Choroid plexus epithelial cell (primary cell): ENCODE results near the gene SNTG2.

ENCODE experiments used
- DNase-seq: peaks from one replicate; pipeline ENCODE4 v3.0.0-alpha.2; 2010; ENCODE audit warnings: low read depth
- H3K4me3 ChIP-seq: 2 replicates; pipeline ENCODE4 v1.5.1; 2011; ENCODE audit warnings: low read depth, mild to moderate bottlenecking, control low read depth, low read length, moderate library complexity
- TF ChIP-seq, protein P1 (sequence below): conservative IDR thresholded peaks from 2 replicates; pipeline ENCODE4 v1.5.1; 2011; ENCODE audit warnings: low read depth, mild to moderate bottlenecking, control low read depth, inconsistent platforms, low read length, moderate library complexity

The SNTG2 gene

DNA sequence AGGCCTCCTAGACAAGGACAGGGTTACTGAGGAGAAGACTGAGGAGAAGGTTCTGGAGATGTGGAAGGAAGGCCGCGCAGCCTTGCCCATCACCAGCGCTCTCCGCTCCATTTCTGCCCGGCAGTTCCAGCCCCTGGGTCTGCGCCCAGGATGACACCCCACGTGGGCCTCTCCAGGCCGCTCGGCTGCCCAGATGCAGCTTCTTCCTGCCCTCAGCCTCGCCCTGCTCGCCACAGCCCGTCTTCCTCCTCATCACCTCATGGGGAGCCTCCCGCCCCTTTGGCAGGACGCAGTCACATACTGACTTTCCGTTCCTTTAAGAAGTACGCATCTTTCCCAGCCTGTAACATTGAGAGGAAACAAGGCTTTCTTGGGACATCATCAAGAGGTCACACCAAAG is 37.1 kb downstream of the SNTG2 start:
- TF ChIP-seq, protein P1, sequence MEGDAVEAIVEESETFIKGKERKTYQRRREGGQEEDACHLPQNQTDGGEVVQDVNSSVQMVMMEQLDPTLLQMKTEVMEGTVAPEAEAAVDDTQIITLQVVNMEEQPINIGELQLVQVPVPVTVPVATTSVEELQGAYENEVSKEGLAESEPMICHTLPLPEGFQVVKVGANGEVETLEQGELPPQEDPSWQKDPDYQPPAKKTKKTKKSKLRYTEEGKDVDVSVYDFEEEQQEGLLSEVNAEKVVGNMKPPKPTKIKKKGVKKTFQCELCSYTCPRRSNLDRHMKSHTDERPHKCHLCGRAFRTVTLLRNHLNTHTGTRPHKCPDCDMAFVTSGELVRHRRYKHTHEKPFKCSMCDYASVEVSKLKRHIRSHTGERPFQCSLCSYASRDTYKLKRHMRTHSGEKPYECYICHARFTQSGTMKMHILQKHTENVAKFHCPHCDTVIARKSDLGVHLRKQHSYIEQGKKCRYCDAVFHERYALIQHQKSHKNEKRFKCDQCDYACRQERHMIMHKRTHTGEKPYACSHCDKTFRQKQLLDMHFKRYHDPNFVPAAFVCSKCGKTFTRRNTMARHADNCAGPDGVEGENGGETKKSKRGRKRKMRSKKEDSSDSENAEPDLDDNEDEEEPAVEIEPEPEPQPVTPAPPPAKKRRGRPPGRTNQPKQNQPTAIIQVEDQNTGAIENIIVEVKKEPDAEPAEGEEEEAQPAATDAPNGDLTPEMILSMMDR, result no peak
- no peak overlapping the region for H3K4me3 ChIP-seq
- no peak for DNase-seq

DNA sequence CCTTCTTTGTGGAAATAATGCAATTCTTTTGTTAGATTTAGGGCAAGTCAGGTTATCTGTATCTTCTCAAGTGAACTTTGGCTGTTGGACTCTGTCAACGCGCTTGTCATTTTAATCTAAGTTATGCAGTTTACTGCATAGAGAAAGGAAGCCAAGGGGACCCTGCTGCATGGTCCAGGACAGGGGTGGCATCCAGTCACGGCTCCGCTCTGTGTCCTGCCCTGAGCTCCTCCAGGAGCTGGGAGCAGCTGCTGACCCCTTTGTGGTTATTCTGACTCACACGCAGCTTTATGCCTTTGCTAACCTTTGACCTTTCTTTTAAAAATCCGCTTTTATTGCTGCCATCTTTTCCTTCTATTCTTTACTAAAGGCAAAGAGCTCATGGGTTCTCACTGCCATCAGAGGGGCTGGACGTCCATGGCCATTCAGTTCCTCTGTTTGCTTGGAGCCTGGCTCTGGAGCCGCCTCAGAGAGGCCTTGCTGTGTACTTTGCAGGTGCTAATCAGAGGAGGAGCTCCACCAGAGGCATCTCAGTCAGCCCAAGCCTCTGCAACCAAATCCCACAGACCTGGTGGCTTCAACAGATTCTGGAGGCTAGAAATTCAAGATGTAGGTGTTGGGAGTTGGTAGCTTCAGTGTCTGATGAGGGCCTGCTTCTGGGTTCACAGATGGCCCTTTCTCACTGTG is 39.3 kb downstream of the SNTG2 start:
- TF ChIP-seq, protein P1, result no peak
- no peak for DNase-seq
- no peak overlapping the region for H3K4me3 ChIP-seq

DNA sequence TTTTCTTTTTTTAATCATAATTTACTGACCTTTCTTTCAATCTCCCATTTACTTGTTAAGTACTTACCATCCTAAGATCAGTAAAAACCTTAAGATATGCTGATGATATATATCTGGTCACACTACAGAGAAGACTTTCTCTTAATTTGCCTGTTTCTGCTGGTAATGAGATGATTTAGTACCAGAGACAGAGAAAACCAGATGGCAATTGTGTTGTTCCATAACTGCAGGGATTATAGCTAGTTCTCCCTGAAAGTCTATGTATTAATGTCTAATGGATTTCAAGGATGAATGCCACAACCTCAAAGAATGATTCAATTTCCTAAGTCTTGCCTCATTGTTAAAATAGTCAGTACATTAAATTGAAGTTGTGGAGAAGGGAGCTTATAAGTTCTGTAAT is 40.3 kb downstream of the SNTG2 start:
- TF ChIP-seq, protein P1, result no peak
- no peak for DNase-seq
- no peak overlapping the region for H3K4me3 ChIP-seq

DNA sequence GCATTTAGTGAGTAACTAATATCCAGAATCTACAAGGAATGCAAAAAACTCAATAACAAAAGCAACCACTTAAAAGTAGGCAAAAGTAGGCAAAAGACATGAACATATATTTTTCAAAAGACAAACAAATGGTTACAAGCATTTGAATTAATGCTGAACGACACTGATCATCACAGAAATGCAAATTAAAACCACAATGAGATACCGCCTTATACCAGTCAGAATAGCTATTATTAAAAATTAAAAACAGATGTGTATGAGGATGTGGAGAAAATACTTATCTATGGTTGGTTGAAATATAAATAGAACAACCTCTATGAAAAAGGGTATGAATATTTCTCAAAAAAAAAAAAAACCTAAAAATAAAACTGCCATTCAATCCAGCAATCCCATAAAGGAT is 51.7 kb downstream of the SNTG2 start:
- TF ChIP-seq, protein P1, result no peak
- no peak overlapping the region for H3K4me3 ChIP-seq
- DNase-seq, result no peak

DNA sequence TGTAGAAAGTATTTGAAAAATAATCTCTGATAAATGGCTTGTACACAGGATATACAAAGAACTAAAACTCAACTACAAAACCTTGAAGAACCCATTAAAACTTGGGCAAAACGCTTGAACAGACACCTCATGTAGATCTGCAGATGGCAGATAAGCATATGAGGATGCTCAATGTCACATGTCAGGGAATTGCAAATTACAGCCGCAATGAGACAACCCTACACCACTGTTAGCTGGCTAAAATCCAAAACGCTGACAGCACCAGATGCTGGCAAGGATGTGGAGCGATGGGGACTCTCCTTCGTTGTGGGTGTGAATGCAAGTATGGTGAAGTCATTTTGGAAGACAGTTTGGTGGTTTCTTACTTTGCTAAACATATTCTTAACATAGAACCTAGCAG is 53.7 kb downstream of the SNTG2 start:
- H3K4me3 ChIP-seq, result no peak overlapping the region
- TF ChIP-seq, protein P1, result no peak
- DNase-seq, result no peak

DNA sequence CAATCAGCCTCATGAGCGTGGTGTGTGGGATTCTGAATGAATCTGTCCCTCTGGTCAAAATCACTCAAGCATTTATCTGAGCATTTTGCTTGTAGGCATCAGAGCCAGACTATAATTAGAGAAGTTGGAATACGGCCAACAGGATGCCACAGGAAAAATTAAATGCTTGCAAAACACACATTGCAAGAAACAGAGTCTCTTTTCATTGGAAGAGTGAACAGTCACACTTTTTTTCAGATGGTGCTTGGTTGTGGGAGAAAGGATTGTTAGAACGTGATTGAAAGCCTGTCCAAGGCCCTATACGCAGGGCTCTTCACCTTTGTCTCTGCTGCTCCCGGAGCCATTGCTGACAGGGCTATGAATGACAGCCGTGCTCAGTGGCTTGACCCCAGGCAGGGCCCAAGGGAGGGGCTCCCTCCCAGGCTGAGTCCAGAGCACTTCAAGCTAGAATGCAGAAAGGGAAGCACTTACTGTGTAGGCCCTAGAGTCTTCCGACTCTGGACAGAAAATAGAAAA is 59.8 kb downstream of the SNTG2 start:
- H3K4me3 ChIP-seq, result no peak overlapping the region
- TF ChIP-seq, protein P1, result no peak
- DNase-seq, result peak; percentile 13

DNA sequence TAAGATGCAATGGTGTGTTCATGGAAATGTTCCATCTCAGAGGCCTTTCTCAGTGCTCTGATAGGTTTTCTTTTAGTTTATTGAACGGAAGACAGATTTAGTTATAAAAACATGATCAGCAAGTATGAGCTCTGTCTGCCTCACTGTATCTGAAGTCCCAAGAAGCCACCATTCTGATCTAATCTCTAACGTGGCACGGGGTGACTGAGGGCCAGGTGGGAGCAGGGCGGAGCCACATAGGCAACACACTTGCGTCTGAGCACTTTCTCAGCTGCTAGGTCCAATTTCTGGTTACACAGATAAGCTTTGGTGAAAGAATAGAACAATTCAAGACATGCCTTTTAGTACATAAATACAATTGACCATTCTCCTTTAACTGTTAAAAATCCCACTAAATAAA is 60.4 kb downstream of the SNTG2 start:
- DNase-seq, result no peak
- no peak overlapping the region for H3K4me3 ChIP-seq
- TF ChIP-seq, protein P1, result no peak
